ENCODE results near the gene IGSF9B. TPM values are rescaled to one million over a fixed set of nuclear protein-coding genes. Genes with fewer than 3 reads are reported as not detected.

IGSF9B gene
- total and polyA plus RNA-seq, 2 experiments from 2014 or later = 0.30 to 0.65 TPM

- no peaks in the 10 kb centered on the region for H3K9me2 ChIP-seq (replicated peaks; ENCODE audit: insufficient read depth)
- H3K27ac ChIP-seq = no peak overlapping the region
- TF ChIP-seq EZH2 (IDR thresholded peaks at IDR 0.05; ENCODE audit: borderline replicate concordance) (no peak), EZH2phosphoT487 (IDR thresholded peaks at IDR 0.05; ENCODE audit: low read depth, severe bottlenecking, unreplicated experiment) (no peak)
- TF ChIP-seq, protein P1, sequence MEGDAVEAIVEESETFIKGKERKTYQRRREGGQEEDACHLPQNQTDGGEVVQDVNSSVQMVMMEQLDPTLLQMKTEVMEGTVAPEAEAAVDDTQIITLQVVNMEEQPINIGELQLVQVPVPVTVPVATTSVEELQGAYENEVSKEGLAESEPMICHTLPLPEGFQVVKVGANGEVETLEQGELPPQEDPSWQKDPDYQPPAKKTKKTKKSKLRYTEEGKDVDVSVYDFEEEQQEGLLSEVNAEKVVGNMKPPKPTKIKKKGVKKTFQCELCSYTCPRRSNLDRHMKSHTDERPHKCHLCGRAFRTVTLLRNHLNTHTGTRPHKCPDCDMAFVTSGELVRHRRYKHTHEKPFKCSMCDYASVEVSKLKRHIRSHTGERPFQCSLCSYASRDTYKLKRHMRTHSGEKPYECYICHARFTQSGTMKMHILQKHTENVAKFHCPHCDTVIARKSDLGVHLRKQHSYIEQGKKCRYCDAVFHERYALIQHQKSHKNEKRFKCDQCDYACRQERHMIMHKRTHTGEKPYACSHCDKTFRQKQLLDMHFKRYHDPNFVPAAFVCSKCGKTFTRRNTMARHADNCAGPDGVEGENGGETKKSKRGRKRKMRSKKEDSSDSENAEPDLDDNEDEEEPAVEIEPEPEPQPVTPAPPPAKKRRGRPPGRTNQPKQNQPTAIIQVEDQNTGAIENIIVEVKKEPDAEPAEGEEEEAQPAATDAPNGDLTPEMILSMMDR (IDR thresholded peaks at IDR 0.05; ENCODE audit: poor library complexity) = peak; percentile 28
- H3K79me2 ChIP-seq = no peaks in the 10 kb centered on the region
- no peak overlapping the region for H2AFZ ChIP-seq
- DNase-seq (ENCODE audit: low spot score) = no peak
- no peaks in the 10 kb centered on the region for H4K20me1 ChIP-seq (ENCODE audit: insufficient read depth, poor library complexity, severe bottlenecking)
- H3K36me3 ChIP-seq (replicated peaks; ENCODE audit: insufficient read depth, low read depth) = no peaks in the 10 kb centered on the region
- 53% methylated on average over 32 of the region's 43 CpGs for WGBS (ENCODE audit: low lambda C conversion rate, missing lambda C conversion rate)
- no peak overlapping the region for H3K4me2 ChIP-seq
- H3K27me3 ChIP-seq = peaks cover 30% of the 10 kb centered on the region
- no peaks in the 10 kb centered on the region for H3K4me1 ChIP-seq (ENCODE audit: insufficient read depth)
- no peaks in the 10 kb centered on the region for H3K9me3 ChIP-seq (ENCODE audit: low read depth)
- H3K4me3 ChIP-seq = no peak overlapping the region
Observed at GRCh38 chr11:133966921-133967598, 10.3 kb upstream of the IGSF9B start.

DNA sequence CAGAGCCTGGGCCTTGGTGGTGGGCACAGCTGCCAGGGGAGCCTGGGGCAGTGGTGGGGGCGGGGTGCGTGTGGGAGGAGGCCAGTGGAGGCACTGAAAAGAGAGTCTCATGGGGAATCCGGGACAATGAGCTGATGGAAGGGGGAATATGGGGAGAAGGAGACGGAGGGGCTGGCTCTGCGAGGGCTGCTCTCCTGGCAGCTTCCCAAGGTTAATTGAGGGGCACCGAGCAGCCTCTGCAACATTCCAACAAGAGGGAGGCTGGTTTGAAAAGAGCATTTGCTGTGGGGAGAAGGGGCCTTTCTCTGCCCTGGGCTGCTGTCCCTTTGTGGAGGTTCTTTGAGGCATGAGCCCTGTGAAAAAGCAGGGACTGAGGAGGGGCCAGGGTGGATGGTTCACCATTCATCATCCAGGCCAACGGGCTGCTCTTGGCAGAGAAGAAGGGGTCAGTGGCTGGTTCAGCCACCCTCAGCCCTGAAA is 9.4 kb upstream of the IGSF9B start:
- WGBS (ENCODE audit: low lambda C conversion rate, missing lambda C conversion rate) = 67% methylated on average over 7 of the region's 7 CpGs
- H3K4me3 ChIP-seq = no peak overlapping the region
- no peak overlapping the region for H2AFZ ChIP-seq
- H3K9me3 ChIP-seq (ENCODE audit: low read depth) = no peaks in the 10 kb centered on the region
- no peaks in the 10 kb centered on the region for H3K79me2 ChIP-seq
- no peaks in the 10 kb centered on the region for H3K9me2 ChIP-seq (replicated peaks; ENCODE audit: insufficient read depth)
- no peak overlapping the region for H3K27ac ChIP-seq
- DNase-seq (ENCODE audit: low spot score) = no peak
- no peaks in the 10 kb centered on the region for H3K4me1 ChIP-seq (ENCODE audit: insufficient read depth)
- peaks cover 37% of the 10 kb centered on the region for H3K27me3 ChIP-seq
- no peak overlapping the region for H3K4me2 ChIP-seq
- TF ChIP-seq EZH2phosphoT487 (IDR thresholded peaks at IDR 0.05; ENCODE audit: low read depth, severe bottlenecking, unreplicated experiment) = no peak
- no peaks in the 10 kb centered on the region for H3K36me3 ChIP-seq (replicated peaks; ENCODE audit: insufficient read depth, low read depth)
- no peaks in the 10 kb centered on the region for H4K20me1 ChIP-seq (ENCODE audit: insufficient read depth, poor library complexity, severe bottlenecking)

- Histone ChIP-seq H3K27me3 (peaks cover 44% of the 10 kb centered on the region), H3K4me1 (ENCODE audit: insufficient read depth) (no peaks in the 10 kb centered on the region), H2AFZ (no peak overlapping the region), H3K4me3 (no peak overlapping the region), H3K36me3 (replicated peaks; ENCODE audit: insufficient read depth, low read depth) (no peaks in the 10 kb centered on the region), H3K79me2 (no peaks in the 10 kb centered on the region), H4K20me1 (ENCODE audit: insufficient read depth, poor library complexity, severe bottlenecking) (no peaks in the 10 kb centered on the region), H3K4me2 (no peak overlapping the region), H3K9me3 (ENCODE audit: low read depth) (no peaks in the 10 kb centered on the region), H3K9me2 (replicated peaks; ENCODE audit: insufficient read depth) (no peaks in the 10 kb centered on the region), H3K27ac (no peak overlapping the region)
- TF ChIP-seq, protein P1 (IDR thresholded peaks at IDR 0.05; ENCODE audit: poor library complexity) = no peak
- DNase-seq (ENCODE audit: low spot score) = peak; percentile 56
- 75% methylated on average over 10 of the region's 10 CpGs for WGBS (ENCODE audit: low lambda C conversion rate, missing lambda C conversion rate)
Observed at GRCh38 chr11:133965031-133965601, 8.3 kb upstream of the IGSF9B start.

GRCh38 chr11:133964356-133964755 is 7.6 kb upstream of the IGSF9B start:
- Histone ChIP-seq H4K20me1 (ENCODE audit: insufficient read depth, poor library complexity, severe bottlenecking) (no peaks in the 10 kb centered on the region), H3K27ac (no peak overlapping the region), H3K79me2 (no peaks in the 10 kb centered on the region), H3K4me1 (ENCODE audit: insufficient read depth) (no peaks in the 10 kb centered on the region), H3K36me3 (replicated peaks; ENCODE audit: insufficient read depth, low read depth) (no peaks in the 10 kb centered on the region), H3K9me3 (ENCODE audit: low read depth) (no peaks in the 10 kb centered on the region), H3K4me3 (no peak overlapping the region), H2AFZ (no peak overlapping the region), H3K27me3 (peaks cover 44% of the 10 kb centered on the region), H3K4me2 (no peak overlapping the region), H3K9me2 (replicated peaks; ENCODE audit: insufficient read depth) (no peaks in the 10 kb centered on the region)
- TF ChIP-seq, protein P1 (IDR thresholded peaks at IDR 0.05; ENCODE audit: poor library complexity) = no peak
- TF ChIP-seq EZH2 (IDR thresholded peaks at IDR 0.05; ENCODE audit: borderline replicate concordance) (no peak), EZH2phosphoT487 (IDR thresholded peaks at IDR 0.05; ENCODE audit: low read depth, severe bottlenecking, unreplicated experiment) (no peak)
- WGBS (ENCODE audit: low lambda C conversion rate, missing lambda C conversion rate) = 88% methylated on average over 7 of the region's 7 CpGs
- no peak for DNase-seq (ENCODE audit: low spot score)
